Raji (cell line): ENCODE results near the gene MTHFSD.

Source experiments
- POLR2A ChIP-seq: IDR thresholded peaks from 2 replicates; pipeline ENCODE4 v1.6.1; 2011; ENCODE audit warnings: low read depth, low read length, control low read depth; ENCODE audit not compliant: insufficient read depth

Gene MTHFSD

GRCh38 chr16:86587487-86587886 lies 32.5 kb upstream of the MTHFSD start:
- TF ChIP-seq POLR2A: no peak

DNA sequence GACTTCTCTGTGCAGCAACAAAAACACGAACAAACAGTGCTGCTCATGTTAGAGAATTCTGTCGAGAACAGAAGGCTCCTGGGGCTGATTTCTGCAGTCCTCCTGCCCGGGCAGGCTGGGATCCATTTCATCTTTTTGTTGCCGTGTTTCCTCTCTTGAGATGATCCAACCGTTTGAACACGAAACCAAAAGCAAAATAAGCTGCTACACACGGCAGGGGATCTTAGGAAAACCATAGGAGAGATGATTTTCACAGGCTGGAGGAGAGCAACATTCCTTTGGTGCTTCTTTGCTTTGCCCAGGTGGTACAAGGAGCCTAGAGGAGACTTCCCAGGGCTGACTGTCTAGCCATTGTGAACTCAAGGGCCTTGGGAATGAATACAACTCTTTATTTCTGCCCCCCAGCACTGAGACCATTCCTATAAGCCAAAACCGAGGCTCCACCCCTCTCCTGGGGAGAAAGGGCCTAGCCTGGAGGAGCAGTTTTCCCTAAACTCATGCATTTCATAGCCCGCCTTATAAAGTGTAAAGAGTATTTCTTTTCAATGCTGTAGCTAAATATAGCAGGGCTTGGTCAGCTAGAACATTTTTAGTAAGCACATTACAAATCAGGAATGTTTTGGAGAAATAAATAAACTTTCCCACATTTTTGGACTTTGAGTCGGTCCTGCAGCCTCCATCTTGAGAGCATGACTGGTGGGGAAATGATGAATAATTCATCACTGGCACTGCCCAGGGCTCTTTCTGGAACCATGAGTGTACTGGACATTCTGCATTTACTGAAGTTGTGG lies 31.0 kb upstream of the MTHFSD start:
- no peak for TF ChIP-seq POLR2A

DNA sequence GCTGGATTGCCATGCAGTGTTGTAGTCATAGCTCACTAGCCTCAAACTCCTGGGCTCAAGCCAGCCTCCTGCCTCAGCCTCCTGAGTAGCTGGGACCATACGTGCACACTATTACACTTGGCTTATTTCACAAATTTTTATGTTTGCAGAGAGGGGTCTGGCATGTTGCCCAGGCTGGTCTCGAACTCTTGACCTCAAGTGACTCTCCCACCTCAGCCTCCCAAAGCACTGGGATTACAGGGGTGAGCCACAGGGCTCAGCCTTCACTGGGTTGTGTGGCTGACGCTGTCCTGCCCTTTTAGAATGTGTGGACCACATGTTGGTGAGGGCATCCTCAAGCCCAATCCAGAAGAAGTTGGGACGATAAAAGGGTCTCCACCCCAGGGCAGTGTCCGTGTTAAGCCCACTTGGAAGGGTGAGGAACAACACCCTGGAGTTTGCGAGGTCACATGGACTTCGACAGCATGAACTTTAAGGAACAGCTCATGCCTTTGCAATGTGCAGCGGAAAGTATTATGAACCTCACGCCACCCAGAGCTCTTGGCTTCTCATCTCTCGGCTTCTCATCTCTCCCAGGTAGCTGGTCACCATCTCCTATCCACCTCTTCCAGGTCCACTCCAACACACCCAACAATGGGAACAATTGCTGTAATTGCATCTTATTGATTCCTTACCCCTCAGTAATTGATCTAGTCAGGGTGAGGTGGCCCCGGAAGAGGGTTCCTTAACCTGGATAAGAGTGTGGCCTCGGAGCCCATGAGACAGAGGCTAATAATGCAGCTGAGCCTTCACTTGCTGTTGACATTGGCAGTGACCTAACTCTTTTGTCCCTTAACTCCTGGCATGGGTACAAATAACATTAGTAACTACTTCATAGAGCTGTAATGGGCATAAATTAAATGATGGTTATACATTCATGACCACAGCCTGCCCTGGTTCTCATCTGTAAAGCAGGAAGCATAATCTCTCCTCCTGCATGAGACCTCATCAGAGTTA lies 30.0 kb upstream of the MTHFSD start:
- no peak for TF ChIP-seq POLR2A

- no peak for TF ChIP-seq POLR2A
These were observed 29.1 kb upstream of the MTHFSD start for GRCh38 chr16:86584071-86584685.

- TF ChIP-seq POLR2A: no peak
These were observed 26.4 kb upstream of the MTHFSD start for GRCh38 chr16:86581458-86581857.

DNA sequence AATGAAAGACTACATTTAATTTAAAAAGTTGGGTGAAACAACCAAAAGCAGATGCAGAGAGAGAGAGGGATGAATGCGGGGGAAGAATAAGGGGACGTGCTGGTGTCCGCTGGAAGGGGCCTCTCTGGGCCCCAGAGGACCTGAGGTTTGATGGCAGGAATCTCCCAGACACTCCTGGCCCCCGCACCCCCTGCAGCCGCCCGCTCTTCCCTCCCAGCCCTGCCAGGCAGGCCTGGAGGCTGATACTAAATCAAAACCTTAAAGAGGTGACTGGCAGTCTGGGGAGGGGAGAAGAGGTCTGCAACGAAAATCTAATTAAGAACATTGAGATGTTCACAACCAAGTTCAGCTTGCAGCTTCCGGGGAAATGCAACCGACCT lies 25.7 kb upstream of the MTHFSD start:
- TF ChIP-seq POLR2A: no peak

- no peak for TF ChIP-seq POLR2A
These were observed 25.2 kb upstream of the MTHFSD start for GRCh38 chr16:86580063-86580790.

GRCh38 chr16:86579268-86580062 lies 24.4 kb upstream of the MTHFSD start:
- no peak for TF ChIP-seq POLR2A

DNA sequence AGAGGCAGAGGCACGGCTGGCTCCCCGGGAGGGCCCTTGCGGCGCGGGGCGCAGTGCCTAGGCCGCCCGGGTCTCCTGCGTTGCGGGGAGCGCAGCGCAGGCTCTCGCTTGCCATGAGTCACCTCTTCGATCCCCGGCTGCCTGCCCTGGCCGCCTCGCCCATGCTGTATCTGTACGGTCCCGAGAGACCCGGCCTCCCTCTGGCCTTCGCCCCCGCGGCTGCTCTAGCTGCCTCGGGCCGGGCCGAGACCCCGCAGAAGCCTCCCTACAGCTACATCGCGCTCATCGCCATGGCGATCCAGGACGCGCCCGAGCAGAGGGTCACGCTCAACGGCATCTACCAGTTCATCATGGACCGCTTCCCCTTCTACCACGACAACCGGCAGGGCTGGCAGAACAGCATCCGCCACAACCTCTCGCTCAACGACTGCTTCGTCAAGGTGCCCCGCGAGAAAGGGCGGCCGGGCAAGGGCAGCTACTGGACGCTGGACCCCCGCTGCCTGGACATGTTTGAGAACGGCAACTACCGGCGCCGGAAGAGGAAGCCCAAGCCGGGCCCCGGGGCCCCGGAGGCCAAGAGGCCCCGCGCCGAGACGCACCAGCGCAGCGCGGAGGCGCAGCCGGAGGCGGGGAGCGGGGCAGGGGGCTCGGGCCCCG lies 23.7 kb upstream of the MTHFSD start:
- no peak for TF ChIP-seq POLR2A

GRCh38 chr16:86578061-86578599 lies 23.1 kb upstream of the MTHFSD start, which contains the start of gene FOXL1:
FOXL1 (plus strand) TSS chr16:86578549; CDS start chr16:86578724, 175 bp downstream.
- no peak for TF ChIP-seq POLR2A

- no peak for TF ChIP-seq POLR2A
These were observed 22.4 kb upstream of the MTHFSD start for GRCh38 chr16:86577314-86577971.

GRCh38 chr16:86576591-86577313 lies 21.7 kb upstream of the MTHFSD start:
- TF ChIP-seq POLR2A: no peak
